Measurements from ENCODE around the gene FNDC3B.
A peak's percentile ranks its signal among the peaks of the same experiment; 100 is the strongest.
"Not testable (repeated sequence)": the region's sequence is repeated elsewhere in the genome, so short reads cannot be mapped to it uniquely, and the experiment has no call there.

FNDC3B gene

DNA sequence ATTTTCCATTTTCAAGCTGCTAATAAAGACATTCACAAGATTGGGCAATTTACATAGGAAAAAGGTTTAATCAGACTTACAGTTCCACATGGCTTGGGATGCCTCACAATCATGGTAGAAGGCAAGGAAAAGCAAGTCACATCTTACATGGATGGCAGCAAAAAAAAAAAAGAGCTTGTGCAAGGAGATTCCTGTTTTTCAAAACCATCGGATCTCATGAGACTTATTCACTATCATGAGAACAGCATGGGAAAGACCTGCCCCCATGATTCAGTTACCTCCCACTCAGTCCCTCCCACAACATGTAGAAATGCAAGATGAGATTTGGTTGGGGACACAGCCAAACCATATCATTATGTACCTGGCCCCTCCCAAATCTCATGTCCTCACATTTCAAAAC is 202.0 kb downstream of the FNDC3B start:
- 100% methylated on average over 1 of the region's 1 CpG for WGBS

DNA sequence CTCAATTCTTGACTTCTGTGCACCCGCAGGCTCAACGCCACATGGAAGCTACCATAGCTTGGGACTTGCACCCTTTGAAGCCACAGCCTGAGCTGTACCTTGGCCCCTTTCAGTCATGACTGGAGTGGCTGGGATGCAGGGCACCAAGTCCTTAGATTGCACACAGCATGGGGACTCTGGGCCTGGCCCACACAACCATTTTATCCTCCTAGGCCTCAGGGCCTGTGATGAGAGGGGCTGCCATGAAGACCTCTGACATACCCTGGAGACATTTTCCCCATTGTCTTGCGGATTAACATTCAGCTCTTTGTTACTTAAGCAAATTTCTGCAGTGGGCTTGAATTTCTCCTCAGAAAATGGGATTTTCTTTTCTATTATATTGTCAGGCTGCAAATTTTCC is 203.1 kb downstream of the FNDC3B start:
- H3K9ac ChIP-seq (ENCODE audit: low read depth, low read length); H3K27ac ChIP-seq (ENCODE audit: low read depth, low read length); H3K4me1 ChIP-seq (ENCODE audit: insufficient read depth, low read length); H3K4me3 ChIP-seq (ENCODE audit: low read length); H3K27me3 ChIP-seq (ENCODE audit: insufficient read depth, low read length): not testable (repeated sequence)
- WGBS: 98% methylated on average over 3 of the region's 3 CpGs
- H3K36me3 ChIP-seq (ENCODE audit: insufficient read depth, low read length): peaks cover 20% of the 10 kb centered on the region
- peaks cover 30% of the 10 kb centered on the region for H3K9me3 ChIP-seq (ENCODE audit: insufficient read depth, low read depth, low read length)

More for the DNA sequence above, 202.0 kb downstream of the FNDC3B start:
- Histone ChIP-seq H3K27ac (ENCODE audit: low read depth, low read length) (no peak overlapping the region), H3K4me1 (ENCODE audit: insufficient read depth, low read length) (no peaks in the 10 kb centered on the region), H3K9ac (ENCODE audit: low read depth, low read length) (no peak overlapping the region), H3K9me3 (ENCODE audit: insufficient read depth, low read depth, low read length) (peaks cover 30% of the 10 kb centered on the region), H3K27me3 (ENCODE audit: insufficient read depth, low read length) (no peaks in the 10 kb centered on the region), H3K36me3 (ENCODE audit: insufficient read depth, low read length) (peaks cover 20% of the 10 kb centered on the region), H3K4me3 (ENCODE audit: low read length) (no peak overlapping the region)

DNA sequence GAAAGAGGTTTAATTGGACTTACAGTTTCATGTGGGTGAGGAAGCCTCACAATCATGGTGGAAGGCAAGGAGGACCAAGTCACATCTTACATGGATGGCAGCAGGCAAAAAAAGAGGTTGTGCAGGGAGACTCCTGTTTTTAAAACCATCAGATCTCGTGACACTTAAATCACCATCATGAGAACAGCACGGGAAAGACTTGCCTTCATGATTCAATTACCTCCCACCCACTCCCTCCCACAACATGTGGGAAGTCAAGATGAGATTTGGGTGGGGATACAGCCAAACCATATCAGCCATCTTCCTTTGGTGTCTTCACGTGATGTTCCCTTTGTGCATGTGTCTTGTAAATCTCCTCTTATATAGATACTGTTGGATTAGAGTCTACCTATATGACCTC is 204.0 kb downstream of the FNDC3B start:
- 100% methylated on average over 2 of the region's 3 CpGs for WGBS
- not testable (repeated sequence) for H3K4me3 ChIP-seq (ENCODE audit: low read length); H3K27ac ChIP-seq (ENCODE audit: low read depth, low read length); H3K9ac ChIP-seq (ENCODE audit: low read depth, low read length); H3K27me3 ChIP-seq (ENCODE audit: insufficient read depth, low read length)
- peaks cover 20% of the 10 kb centered on the region for H3K36me3 ChIP-seq (ENCODE audit: insufficient read depth, low read length)
- H3K9me3 ChIP-seq (ENCODE audit: insufficient read depth, low read depth, low read length): peaks cover 30% of the 10 kb centered on the region
- peaks cover 16% of the 10 kb centered on the region for H3K4me1 ChIP-seq (ENCODE audit: insufficient read depth, low read length)

DNA sequence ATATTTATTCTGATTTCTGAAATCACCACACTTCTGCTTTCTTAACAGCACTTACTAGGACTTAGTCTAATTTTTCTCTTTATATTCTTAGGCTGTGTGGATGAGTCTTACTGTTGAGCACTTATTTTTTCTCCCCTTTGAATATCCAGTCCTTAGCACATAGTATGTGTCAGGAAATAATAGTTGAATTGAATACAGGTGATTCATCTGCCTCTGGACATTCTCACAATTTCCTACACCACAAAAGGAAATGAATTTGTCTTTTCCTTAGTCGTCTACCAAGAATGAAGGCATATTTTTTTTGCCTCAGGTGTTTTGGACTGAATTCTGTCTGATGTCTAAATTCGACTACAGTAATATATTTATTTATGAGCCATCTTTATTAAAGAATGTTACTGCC is 204.6 kb downstream of the FNDC3B start:
- Histone ChIP-seq H3K36me3 (ENCODE audit: insufficient read depth, low read length) (peaks cover 20% of the 10 kb centered on the region), H3K9ac (ENCODE audit: low read depth, low read length) (no peak overlapping the region)
- WGBS: 100% methylated on average over 1 of the region's 2 CpGs

DNA sequence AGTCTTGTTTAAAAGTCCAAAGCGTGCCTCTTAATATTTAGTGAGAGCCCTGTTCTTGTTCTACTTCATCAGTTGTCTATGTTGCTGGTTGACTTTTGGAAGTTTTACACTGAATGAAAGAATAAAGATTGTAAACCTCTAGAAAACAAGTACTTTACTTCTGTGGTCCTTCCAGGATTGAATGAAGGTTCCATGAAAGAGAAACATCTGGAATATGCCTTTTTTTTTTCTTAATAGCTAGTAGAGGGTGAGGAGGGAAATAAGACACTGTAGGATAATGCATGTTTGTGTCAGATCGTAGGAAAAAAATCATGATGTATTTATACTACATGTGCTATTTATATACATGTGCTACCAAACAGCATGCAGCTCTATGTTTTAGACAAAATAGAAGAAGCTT is 205.9 kb downstream of the FNDC3B start:
- Histone ChIP-seq H3K27ac (ENCODE audit: low read depth, low read length) (no peak overlapping the region), H3K9me3 (ENCODE audit: insufficient read depth, low read depth, low read length) (peaks cover 28% of the 10 kb centered on the region), H3K4me1 (ENCODE audit: insufficient read depth, low read length) (peaks cover 30% of the 10 kb centered on the region), H3K4me3 (ENCODE audit: low read length) (no peak overlapping the region), H3K27me3 (ENCODE audit: insufficient read depth, low read length) (no peaks in the 10 kb centered on the region), H3K9ac (ENCODE audit: low read depth, low read length) (no peak overlapping the region), H3K36me3 (ENCODE audit: insufficient read depth, low read length) (peaks cover 16% of the 10 kb centered on the region)
- 92% methylated on average over 1 of the region's 2 CpGs for WGBS

More for the DNA sequence above, 204.6 kb downstream of the FNDC3B start:
- Histone ChIP-seq H3K27me3 (ENCODE audit: insufficient read depth, low read length) (no peaks in the 10 kb centered on the region), H3K27ac (ENCODE audit: low read depth, low read length) (no peak overlapping the region), H3K9me3 (ENCODE audit: insufficient read depth, low read depth, low read length) (peaks cover 30% of the 10 kb centered on the region), H3K4me3 (ENCODE audit: low read length) (no peak overlapping the region), H3K4me1 (ENCODE audit: insufficient read depth, low read length) (peaks cover 21% of the 10 kb centered on the region)

DNA sequence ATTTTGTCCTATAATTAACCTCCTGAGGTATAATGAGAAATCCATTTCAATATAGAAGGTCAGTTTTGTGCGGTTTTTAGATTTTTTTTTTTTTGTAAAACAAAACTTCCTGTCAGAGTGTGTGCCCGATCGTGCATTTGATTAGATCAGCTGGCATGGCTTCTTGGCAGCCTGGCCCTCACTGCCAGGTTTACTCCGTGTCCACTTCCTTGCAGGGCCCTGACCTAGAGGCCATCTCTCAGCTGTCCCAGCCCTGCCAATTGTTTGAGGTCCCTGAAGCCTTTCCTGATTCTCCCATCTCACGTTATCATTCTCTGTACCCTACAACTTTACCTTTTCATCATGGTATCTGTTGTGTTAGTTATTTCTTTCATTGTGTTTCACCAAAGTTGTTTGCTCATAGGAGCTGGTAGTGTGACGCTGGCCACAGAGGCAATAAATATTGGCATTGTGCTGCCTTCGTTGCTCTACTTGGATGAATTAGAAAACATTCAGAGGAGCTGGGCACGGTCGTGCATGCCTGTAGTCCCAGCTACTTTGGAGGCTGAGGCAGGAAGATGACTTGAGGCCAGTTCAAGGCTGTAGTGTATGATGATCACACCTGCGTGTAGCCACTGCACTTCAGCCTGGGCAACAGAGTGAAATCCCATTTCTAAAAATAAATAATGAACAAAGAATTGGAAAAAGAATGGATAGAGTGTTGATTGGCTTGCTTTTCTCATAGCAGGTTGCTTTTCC is 206.9 kb downstream of the FNDC3B start:
- peaks cover 30% of the 10 kb centered on the region for H3K4me1 ChIP-seq (ENCODE audit: insufficient read depth, low read length)
- H3K36me3 ChIP-seq (ENCODE audit: insufficient read depth, low read length): peaks cover 10% of the 10 kb centered on the region
- no peak overlapping the region for H3K9ac ChIP-seq (ENCODE audit: low read depth, low read length)
- H3K9me3 ChIP-seq (ENCODE audit: insufficient read depth, low read depth, low read length): peaks cover 17% of the 10 kb centered on the region
- no peaks in the 10 kb centered on the region for H3K27me3 ChIP-seq (ENCODE audit: insufficient read depth, low read length)
- 93% methylated on average over 9 of the region's 10 CpGs for WGBS
- no peak overlapping the region for H3K27ac ChIP-seq (ENCODE audit: low read depth, low read length)
- no peak overlapping the region for H3K4me3 ChIP-seq (ENCODE audit: low read length)

DNA sequence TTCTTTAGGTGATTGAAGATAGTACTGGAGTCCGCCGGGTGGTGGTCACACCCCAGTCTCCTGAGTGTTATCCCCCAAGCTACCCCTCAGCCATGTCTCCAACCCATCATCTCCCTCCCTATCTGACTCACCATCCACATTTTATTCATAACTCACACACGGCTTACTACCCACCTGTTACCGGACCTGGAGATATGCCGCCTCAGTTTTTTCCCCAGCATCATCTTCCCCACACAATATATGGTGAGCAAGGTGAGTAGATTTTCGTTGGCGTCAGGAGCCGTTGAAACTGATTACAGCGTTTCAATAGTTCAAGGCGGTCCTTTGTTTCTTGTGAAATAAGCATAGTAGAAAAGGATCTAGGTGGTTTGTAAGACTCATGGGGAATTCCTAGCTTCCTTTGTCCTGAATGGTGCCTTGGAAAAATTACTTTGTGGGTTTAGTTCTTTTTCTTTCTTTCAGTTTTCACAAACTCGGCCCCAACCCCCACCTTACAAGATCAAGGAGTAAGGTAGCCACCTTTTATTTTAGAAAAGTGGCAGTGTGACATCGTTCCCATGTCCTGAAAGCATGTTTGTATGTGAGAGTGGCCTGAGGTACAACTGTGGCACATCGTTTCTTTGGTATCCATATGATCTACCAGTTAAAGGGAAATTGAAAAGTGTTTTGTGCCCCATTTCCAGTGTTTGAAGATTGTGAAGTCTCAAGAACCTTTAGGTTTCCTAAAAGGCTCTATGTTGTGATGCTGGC is 208.3 kb downstream of the FNDC3B start:
- Histone ChIP-seq H3K36me3 (ENCODE audit: insufficient read depth, low read length) (peaks cover 21% of the 10 kb centered on the region; the same call in 1 of the 2 replicates), H3K4me3 (ENCODE audit: low read length) (no peak overlapping the region), H3K9me3 (ENCODE audit: insufficient read depth, low read depth, low read length) (peaks cover 4% of the 10 kb centered on the region; the same call in 1 of the 2 replicates), H3K27me3 (ENCODE audit: insufficient read depth, low read length) (no peaks in the 10 kb centered on the region), H3K4me1 (ENCODE audit: insufficient read depth, low read length) (peaks cover 30% of the 10 kb centered on the region), H3K27ac (ENCODE audit: low read depth, low read length) (peak overlapping the region; percentile 32; the same call in 1 of the 2 replicates), H3K9ac (ENCODE audit: low read depth, low read length) (no peak overlapping the region)
- 90% methylated on average over 12 of the region's 13 CpGs for WGBS

DNA sequence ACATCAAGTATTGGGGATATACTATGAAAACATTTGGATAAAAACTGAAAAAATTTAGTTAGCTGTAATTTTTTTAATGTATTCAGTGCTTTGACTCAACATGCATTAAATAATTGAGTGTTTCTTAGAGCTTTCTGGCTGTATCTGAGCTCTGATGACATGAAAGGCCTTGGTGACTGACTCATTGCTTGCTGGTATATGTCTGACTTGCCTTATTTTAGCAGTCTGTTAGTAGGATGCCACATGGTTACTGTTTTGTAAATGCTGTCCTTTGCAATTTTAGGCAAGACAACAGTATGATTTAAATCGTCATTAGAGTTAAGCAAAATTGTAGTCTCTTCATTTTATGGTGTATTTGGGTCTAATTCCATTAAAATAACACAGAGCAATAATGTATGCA is 209.7 kb downstream of the FNDC3B start:
- peaks cover 18% of the 10 kb centered on the region; the same call in 1 of the 2 replicates for H3K36me3 ChIP-seq (ENCODE audit: insufficient read depth, low read length)
- peaks cover 30% of the 10 kb centered on the region for H3K4me1 ChIP-seq (ENCODE audit: insufficient read depth, low read length)
- H3K9me3 ChIP-seq (ENCODE audit: insufficient read depth, low read depth, low read length): no peaks in the 10 kb centered on the region
- WGBS: 100% methylated on average over 1 of the region's 1 CpG
- H3K27ac ChIP-seq (ENCODE audit: low read depth, low read length): no peak overlapping the region
- no peak overlapping the region for H3K9ac ChIP-seq (ENCODE audit: low read depth, low read length)
- H3K27me3 ChIP-seq (ENCODE audit: insufficient read depth, low read length): no peaks in the 10 kb centered on the region
- H3K4me3 ChIP-seq (ENCODE audit: low read length): no peak overlapping the region

DNA sequence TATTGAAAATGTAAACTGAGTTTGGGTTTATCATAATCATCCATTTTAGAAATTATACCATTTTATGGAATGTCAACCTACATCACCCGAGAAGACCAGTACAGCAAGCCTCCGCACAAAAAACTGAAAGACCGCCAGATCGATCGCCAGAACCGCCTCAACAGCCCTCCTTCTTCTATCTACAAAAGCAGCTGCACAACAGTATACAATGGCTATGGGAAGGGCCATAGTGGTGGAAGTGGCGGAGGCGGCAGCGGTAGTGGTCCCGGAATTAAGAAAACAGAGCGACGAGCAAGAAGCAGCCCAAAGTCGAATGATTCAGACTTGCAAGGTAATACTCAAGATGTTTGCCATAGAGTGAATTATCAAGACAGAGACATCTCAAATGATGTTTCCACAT is 211.8 kb downstream of the FNDC3B start:
- Histone ChIP-seq H3K27me3 (ENCODE audit: insufficient read depth, low read length) (no peaks in the 10 kb centered on the region), H3K27ac (ENCODE audit: low read depth, low read length) (no peak overlapping the region), H3K36me3 (ENCODE audit: insufficient read depth, low read length) (peaks cover 29% of the 10 kb centered on the region; the same call in 1 of the 2 replicates), H3K9me3 (ENCODE audit: insufficient read depth, low read depth, low read length) (no peaks in the 10 kb centered on the region), H3K4me1 (ENCODE audit: insufficient read depth, low read length) (peaks cover 30% of the 10 kb centered on the region), H3K9ac (ENCODE audit: low read depth, low read length) (no peak overlapping the region), H3K4me3 (ENCODE audit: low read length) (no peak overlapping the region)
- 97% methylated on average over 13 of the region's 13 CpGs for WGBS

DNA sequence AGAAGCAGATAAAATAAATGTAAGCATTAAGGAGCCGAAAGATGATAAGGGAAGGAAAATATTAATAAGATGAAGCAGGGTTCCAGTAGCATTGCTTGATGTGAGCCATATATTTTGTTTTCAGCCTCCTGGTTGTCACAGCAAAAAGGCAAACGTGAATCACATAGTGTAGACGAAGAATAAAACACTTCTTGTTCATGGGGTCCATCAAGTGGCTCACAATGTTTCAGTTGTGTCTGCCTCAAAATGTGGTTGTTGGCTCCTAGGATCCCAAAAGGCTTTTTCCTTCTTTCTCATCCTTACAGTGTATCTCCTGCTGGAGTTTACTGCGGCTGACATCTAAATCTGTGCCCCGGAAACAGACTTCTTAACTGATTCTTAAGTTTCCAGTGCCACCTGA is 213.8 kb downstream of the FNDC3B start:
- Histone ChIP-seq H3K4me3 (ENCODE audit: low read length) (no peak overlapping the region), H3K36me3 (ENCODE audit: insufficient read depth, low read length) (peaks cover 39% of the 10 kb centered on the region; the same call in 1 of the 2 replicates), H3K4me1 (ENCODE audit: insufficient read depth, low read length) (peaks cover 17% of the 10 kb centered on the region), H3K27ac (ENCODE audit: low read depth, low read length) (no peak overlapping the region), H3K9ac (ENCODE audit: low read depth, low read length) (no peak overlapping the region), H3K27me3 (ENCODE audit: insufficient read depth, low read length) (no peaks in the 10 kb centered on the region), H3K9me3 (ENCODE audit: insufficient read depth, low read depth, low read length) (no peaks in the 10 kb centered on the region)
- WGBS: 94% methylated on average over 5 of the region's 5 CpGs

DNA sequence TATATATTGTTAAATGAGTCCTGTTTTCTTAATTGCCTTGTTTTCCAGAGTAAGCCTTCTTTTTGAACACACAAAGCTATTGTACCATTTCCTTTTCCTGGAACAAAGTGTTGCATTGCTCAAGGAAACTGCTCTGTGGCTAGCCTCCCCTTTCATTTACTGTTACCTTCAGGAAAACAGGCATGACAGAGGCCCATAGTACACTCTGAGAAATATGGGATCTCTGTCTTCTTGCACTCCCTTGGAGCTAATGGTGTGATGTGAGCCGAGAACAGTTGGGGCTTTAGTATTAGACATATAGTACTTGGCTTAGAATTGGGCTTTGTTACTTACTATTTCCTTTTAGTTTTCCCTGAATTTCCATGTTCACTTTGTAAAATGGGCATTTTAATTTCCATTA is 215.2 kb downstream of the FNDC3B start:
- H3K9me3 ChIP-seq (ENCODE audit: insufficient read depth, low read depth, low read length): no peaks in the 10 kb centered on the region
- H3K27me3 ChIP-seq (ENCODE audit: insufficient read depth, low read length): no peaks in the 10 kb centered on the region
- peaks cover 39% of the 10 kb centered on the region; the same call in 1 of the 2 replicates for H3K36me3 ChIP-seq (ENCODE audit: insufficient read depth, low read length)
- no peak overlapping the region for H3K4me3 ChIP-seq (ENCODE audit: low read length)
- H3K9ac ChIP-seq (ENCODE audit: low read depth, low read length): no peak overlapping the region
- H3K4me1 ChIP-seq (ENCODE audit: insufficient read depth, low read length): peaks cover 19% of the 10 kb centered on the region
- H3K27ac ChIP-seq (ENCODE audit: low read depth, low read length): no peak overlapping the region
- 83% methylated on average over 1 of the region's 1 CpG for WGBS

Data from HUES64 (cell line).